Calu3 (cell line): ENCODE measurements around the gene DLGAP1. TPM values are rescaled to one million over a fixed set of nuclear protein-coding genes. Genes with fewer than 3 reads are reported as not detected.

Source experiments
- BruUV-seq: library from RNA; stranded (reverse); fragments of 400-500 nt; replicated peaks from 2 replicates; lab custom pipeline; 2021; lab: Mats Ljungman, UMichigan
- CTCF ChIA-PET: fragments of 300-600 bp; sonication (Branson Sonifier 250); formaldehyde crosslinking; loops from one replicate; lab custom pipeline; 2022; ENCODE audit warnings: antibody characterized with exemption; lab: Charles Lee
- DNase-seq: peaks from one replicate; pipeline ENCODE4 v3.0.0; 2022
- H3K27ac Mint-ChIP-seq: one replicate; pipeline ENCODE4 v1.8.0; 2022; ENCODE audit warnings: mixed read lengths; ENCODE audit not compliant: unreplicated experiment
- H3K27me3 Mint-ChIP-seq: one replicate; pipeline ENCODE4 v1.8.0; 2022; ENCODE audit warnings: mixed read lengths; ENCODE audit not compliant: unreplicated experiment
- H3K36me3 Mint-ChIP-seq: one replicate; pipeline ENCODE4 v1.8.0; 2022; ENCODE audit warnings: mild to moderate bottlenecking, moderate library complexity, mixed read lengths; ENCODE audit not compliant: insufficient read depth, unreplicated experiment
- H3K4me1 Mint-ChIP-seq: one replicate; pipeline ENCODE4 v1.8.0; 2022; ENCODE audit warnings: mild to moderate bottlenecking, low read depth, mixed read lengths; ENCODE audit not compliant: unreplicated experiment
- H3K4me3 Mint-ChIP-seq: one replicate; pipeline ENCODE4 v1.8.0; 2022; ENCODE audit warnings: mild to moderate bottlenecking, low read depth, moderate library complexity, mixed read lengths; ENCODE audit not compliant: unreplicated experiment
- H3K9me3 Mint-ChIP-seq: one replicate; pipeline ENCODE4 v1.8.0; 2022; ENCODE audit warnings: low read depth, mixed read lengths; ENCODE audit not compliant: unreplicated experiment
- CTCF ChIP-seq: fragments of 200-600 bp; IDR thresholded peaks from one replicate; pipeline ENCODE4 v1.8.0; 2022; ENCODE audit warnings: antibody characterized with exemption; ENCODE audit not compliant: unreplicated experiment
- intact Hi-C: fragments of 100-400 bp; cut with micrococcal nuclease; formaldehyde crosslinking; loops from one replicate; pipeline ENCODE4 v1.10.0; 2022; ENCODE audit not compliant: unreplicated experiment
- total RNA-seq: library from RNA; stranded (reverse); gene quantifications from 2 replicates; pipeline ENCODE4 v1.2.3, GENCODE V29; 2022

Gene DLGAP1
- total RNA-seq, 1 experiment from 2014 or later, result 9.0 TPM

GRCh38 chr18:4004183-4004829 lies 450.8 kb downstream of the DLGAP1 start:
- intact Hi-C loops, result loop anchor here (1.0 kb wide), 1 partner anchor 64 kb away; no protein-coding TSS in a partner anchor
- no peak for DNase-seq
- Mint-ChIP-seq H3K9me3 (no peaks in the 10 kb centered on the region), H3K4me1 (peaks cover 19% of the 10 kb centered on the region), H3K4me3 (peak overlapping the region; percentile 9), H3K27me3 (no peaks in the 10 kb centered on the region), H3K27ac (peak overlapping the region; percentile 61), H3K36me3 (no peaks in the 10 kb centered on the region)
- no peak for TF ChIP-seq CTCF
- no TSS peak for BruUV-seq
- CTCF ChIA-PET, result interaction anchor here (1.9 kb wide), 1 partner anchor 233 kb away, joined by 9 read pairs; no protein-coding TSS in a partner anchor

- DNase-seq, result peak; percentile 43
- intact Hi-C loops, result loop anchor here (1.0 to 2.0 kb wide), 4 partner anchors 128 to 718 kb away; no protein-coding TSS in a partner anchor
- Mint-ChIP-seq H3K27me3 (no peaks in the 10 kb centered on the region), H3K9me3 (no peaks in the 10 kb centered on the region), H3K4me1 (no peaks in the 10 kb centered on the region), H3K4me3 (no peak overlapping the region), H3K36me3 (no peaks in the 10 kb centered on the region), H3K27ac (no peak overlapping the region)
- CTCF ChIA-PET, result interaction anchor here (1.0 to 1.1 kb wide), 4 partner anchors 225 to 295 kb away, joined by 4 to 7 read pairs (median 5); no protein-coding TSS in a partner anchor
- BruUV-seq, result no TSS peak
- peak; percentile 45 for TF ChIP-seq CTCF
These were observed 456.3 kb downstream of the DLGAP1 start for GRCh38 chr18:3998698-3999333.

- Mint-ChIP-seq H3K27ac (no peak overlapping the region), H3K27me3 (no peaks in the 10 kb centered on the region), H3K4me3 (no peak overlapping the region), H3K9me3 (no peaks in the 10 kb centered on the region), H3K4me1 (no peaks in the 10 kb centered on the region), H3K36me3 (no peaks in the 10 kb centered on the region)
- peak; percentile 64 for DNase-seq
- intact Hi-C loops, result no loop called here
- no TSS peak for BruUV-seq
- peak; percentile 86 for TF ChIP-seq CTCF
- CTCF ChIA-PET, result interaction anchor here (0.6 to 1.6 kb wide), 11 partner anchors 11 to 1002 kb away, joined by 3 to 17 read pairs (median 3); no protein-coding TSS in a partner anchor
These were observed 459.5 kb downstream of the DLGAP1 start for GRCh38 chr18:3995476-3996102.

- no peaks in the 10 kb centered on the region for H3K36me3 Mint-ChIP-seq
- CTCF ChIA-PET, result interaction anchor here (0.5 to 1.2 kb wide), 2 partner anchors 115 to 177 kb away, joined by 3 read pairs; no protein-coding TSS in a partner anchor
- H3K9me3 Mint-ChIP-seq, result no peaks in the 10 kb centered on the region
- intact Hi-C loops, result no loop called here
- H3K27ac Mint-ChIP-seq, result no peak overlapping the region
- no TSS peak for BruUV-seq
- H3K4me3 Mint-ChIP-seq, result no peak overlapping the region
- no peaks in the 10 kb centered on the region for H3K27me3 Mint-ChIP-seq
- H3K4me1 Mint-ChIP-seq, result no peaks in the 10 kb centered on the region
- no peak for DNase-seq
- TF ChIP-seq CTCF, result no peak
These were observed 461.0 kb downstream of the DLGAP1 start for GRCh38 chr18:3993941-3994687.
